Measurements from ENCODE around the gene IQSEC3.

DNA sequence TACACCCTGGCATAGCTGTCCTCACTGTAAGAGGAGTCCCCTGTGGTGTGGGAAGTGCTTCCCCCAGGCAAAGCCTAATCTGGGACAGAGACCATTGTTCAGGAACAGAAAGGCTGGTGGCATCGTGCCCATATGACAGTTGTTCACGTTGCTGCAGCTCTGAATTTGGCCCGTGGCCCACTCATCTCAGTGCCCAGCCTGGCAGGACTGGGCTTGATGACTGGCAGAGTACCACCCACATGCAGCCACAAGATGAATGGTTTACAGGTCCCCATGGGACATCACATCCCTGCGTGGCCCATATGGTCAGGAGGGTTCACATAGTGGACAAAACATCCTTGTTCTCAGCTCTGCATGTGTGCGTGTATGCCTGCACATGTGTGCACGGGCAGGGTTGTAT lies 17.5 kb downstream of the IQSEC3 start:
- TF ChIP-seq CTCF (IDR thresholded peaks at IDR 0.05): no peak
- TF ChIP-seq POLR2A (IDR thresholded peaks at IDR 0.05): no peak

Measured in heart left ventricle (tissue), 13 donors.